SK-N-MC (cell line): ENCODE measurements around the gene MYLK3.
"Not testable (repeated sequence)": the region's sequence is repeated elsewhere in the genome, so short reads cannot be mapped to it uniquely, and the experiment has no call there.

Experiments used
- DNase-seq: peaks from one replicate; pipeline ENCODE4 v3.0.0-alpha.2; 2011; ENCODE audit warnings: low read depth, low spot score
- H3K27ac ChIP-seq: fragments of 200-600 bp; sonication (generic); 2 replicates; pipeline ENCODE4 v1.5.1; 2016; ENCODE audit warnings: mixed run types
- H3K36me3 ChIP-seq: fragments of 200-600 bp; sonication (generic); 2 replicates; pipeline ENCODE4 v1.6.1; 2017; ENCODE audit warnings: antibody characterized with exemption, low read length, mixed read lengths; ENCODE audit not compliant: insufficient read depth
- H3K4me3 ChIP-seq: fragments of 200-600 bp; sonication (generic); 2 replicates; pipeline ENCODE4 v1.5.1; 2016
- H3K9ac ChIP-seq: fragments of 200-600 bp; sonication (generic); 2 replicates; pipeline ENCODE4 v1.8.0; 2017; ENCODE audit warnings: mixed run types, mixed read lengths; ENCODE audit not compliant: insufficient read length
- H3K9me3 ChIP-seq: fragments of 200-600 bp; sonication (generic); 2 replicates; pipeline ENCODE4 v1.6.1; 2017; ENCODE audit warnings: low read depth, mild to moderate bottlenecking, antibody characterized with exemption, low read length, moderate library complexity, mixed read lengths
- EZH2 ChIP-seq: fragments of 200-600 bp; sonication (generic); IDR thresholded peaks from one replicate; pipeline ENCODE4 v1.6.1; 2017; ENCODE audit warnings: antibody characterized with exemption
- FOXP2 ChIP-seq: optimal IDR thresholded peaks from 2 replicates; pipeline ENCODE3; 2011; ENCODE audit warnings: mild to moderate bottlenecking, moderate library complexity; ENCODE audit not compliant: insufficient read depth; ENCODE audit errors: extremely low read length, control extremely low read depth
- POLR2AphosphoS5 ChIP-seq: IDR thresholded peaks from 2 replicates; pipeline ENCODE4 v1.6.1; 2012; ENCODE audit warnings: mild to moderate bottlenecking, low read depth, low read length, borderline replicate concordance

MYLK3 gene

GRCh38 chr16:46787909-46788308 is 39.8 kb upstream of the MYLK3 start:
- no peak overlapping the region for H3K4me3 ChIP-seq
- TF ChIP-seq POLR2AphosphoS5 (no peak), FOXP2 (no peak)
- H3K9me3 ChIP-seq: no peaks in the 10 kb centered on the region
- no peak overlapping the region for H3K9ac ChIP-seq
- no peaks in the 10 kb centered on the region for H3K36me3 ChIP-seq
- DNase-seq: no peak
- H3K27ac ChIP-seq: no peak overlapping the region

- no peak overlapping the region for H3K4me3 ChIP-seq
- no peak overlapping the region for H3K27ac ChIP-seq
- no peak overlapping the region for H3K9ac ChIP-seq
- H3K36me3 ChIP-seq: no peaks in the 10 kb centered on the region
- H3K9me3 ChIP-seq: no peaks in the 10 kb centered on the region
- TF ChIP-seq EZH2 (no peak), FOXP2 (no peak), POLR2AphosphoS5 (no peak)
- no peak for DNase-seq
Measured at GRCh38 chr16:46785076-46785845, 37.1 kb upstream of the MYLK3 start.

- not testable (repeated sequence) for H3K9me3 ChIP-seq, H3K4me3 ChIP-seq, DNase-seq, H3K9ac ChIP-seq, H3K36me3 ChIP-seq, H3K27ac ChIP-seq
Measured at GRCh38 chr16:46784569-46784968, 36.4 kb upstream of the MYLK3 start.

GRCh38 chr16:46783800-46784199 is 35.7 kb upstream of the MYLK3 start:
- no peaks in the 10 kb centered on the region for H3K36me3 ChIP-seq
- H3K27ac ChIP-seq: no peak overlapping the region
- no peaks in the 10 kb centered on the region for H3K9me3 ChIP-seq
- H3K4me3 ChIP-seq: no peak overlapping the region
- DNase-seq: no peak
- H3K9ac ChIP-seq: no peak overlapping the region
- TF ChIP-seq FOXP2 (no peak), POLR2AphosphoS5 (no peak), EZH2 (no peak)

- no peak overlapping the region for H3K9ac ChIP-seq
- TF ChIP-seq POLR2AphosphoS5: no peak
- DNase-seq: no peak
- no peaks in the 10 kb centered on the region for H3K9me3 ChIP-seq
- H3K4me3 ChIP-seq: no peak overlapping the region
- no peaks in the 10 kb centered on the region for H3K36me3 ChIP-seq
- H3K27ac ChIP-seq: no peak overlapping the region
Measured at GRCh38 chr16:46782320-46782719, 34.2 kb upstream of the MYLK3 start.

GRCh38 chr16:46777804-46778203 is 29.7 kb upstream of the MYLK3 start:
- Histone ChIP-seq H3K9ac (no peak overlapping the region), H3K27ac (no peak overlapping the region), H3K36me3 (no peaks in the 10 kb centered on the region), H3K9me3 (no peaks in the 10 kb centered on the region), H3K4me3 (no peak overlapping the region)
- TF ChIP-seq EZH2 (no peak), FOXP2 (no peak), POLR2AphosphoS5 (no peak)
- no peak for DNase-seq

GRCh38 chr16:46775214-46775613 is 27.1 kb upstream of the MYLK3 start:
- Histone ChIP-seq H3K36me3 (no peaks in the 10 kb centered on the region), H3K27ac (no peak overlapping the region), H3K4me3 (no peak overlapping the region), H3K9ac (no peak overlapping the region), H3K9me3 (no peaks in the 10 kb centered on the region)
- TF ChIP-seq FOXP2 (no peak), EZH2 (no peak), POLR2AphosphoS5 (no peak)
- DNase-seq: no peak

GRCh38 chr16:46774743-46775177 is 26.6 kb upstream of the MYLK3 start:
- Histone ChIP-seq H3K27ac (no peak overlapping the region), H3K4me3 (no peak overlapping the region), H3K9me3 (no peaks in the 10 kb centered on the region), H3K9ac (no peak overlapping the region), H3K36me3 (no peaks in the 10 kb centered on the region)
- TF ChIP-seq FOXP2: no peak
- TF ChIP-seq POLR2AphosphoS5: no peak
- no peak for TF ChIP-seq EZH2
- no peak for DNase-seq

GRCh38 chr16:46772463-46772862 is 24.3 kb upstream of the MYLK3 start:
- no peak overlapping the region for H3K4me3 ChIP-seq
- H3K9me3 ChIP-seq: no peaks in the 10 kb centered on the region
- no peak overlapping the region for H3K9ac ChIP-seq
- no peak for DNase-seq
- no peak overlapping the region for H3K27ac ChIP-seq
- no peaks in the 10 kb centered on the region for H3K36me3 ChIP-seq
- TF ChIP-seq POLR2AphosphoS5 (no peak), EZH2 (no peak), FOXP2 (no peak)
